ENCODE data around the gene CUL4B.
"Not testable (repeated sequence)": the region's sequence is repeated elsewhere in the genome, so short reads cannot be mapped to it uniquely, and the experiment has no call there.

The CUL4B gene

GRCh38 chrX:120534413-120535205, 26.2 kb downstream of the CUL4B start:
- no peak for TF ChIP-seq SPI1 (IDR thresholded peaks at IDR 0.05; ENCODE audit: low read depth, low read length)
- TF ChIP-seq POU2F2 (IDR thresholded peaks at IDR 0.05; ENCODE audit: low read depth, low read length) = no peak
- no peak for TF ChIP-seq PAX5 (IDR thresholded peaks at IDR 0.05; ENCODE audit: insufficient read depth, low read length, severe bottlenecking)
- no peak for TF ChIP-seq TAF1 (IDR thresholded peaks at IDR 0.05; ENCODE audit: low read depth, low read length)
- TF ChIP-seq POLR2AphosphoS5 (IDR thresholded peaks at IDR 0.05; ENCODE audit: low read depth, low read length) = no peak
- no peak for TF ChIP-seq POLR2A (IDR thresholded peaks at IDR 0.05; ENCODE audit: low read depth, low read length)
- DNase-seq (ENCODE audit: insufficient read length, low spot score) (no peak), FAIRE-seq (no peak)

- no peak for FAIRE-seq
- DNase-seq (ENCODE audit: insufficient read length, low spot score) = no peak
Measured at GRCh38 chrX:120522820-120523219, 37.9 kb downstream of the CUL4B start.

GRCh38 chrX:120517936-120518335, 42.8 kb downstream of the CUL4B start:
- DNase-seq (ENCODE audit: insufficient read length, low spot score) = no peak
- no peak for TF ChIP-seq SPI1 (IDR thresholded peaks at IDR 0.05; ENCODE audit: low read depth, low read length)
- no peak for TF ChIP-seq POLR2A (IDR thresholded peaks at IDR 0.05; ENCODE audit: low read depth, low read length)
- no peak for TF ChIP-seq POLR2AphosphoS5 (IDR thresholded peaks at IDR 0.05; ENCODE audit: low read depth, low read length)
- no peak for TF ChIP-seq POU2F2 (IDR thresholded peaks at IDR 0.05; ENCODE audit: low read depth, low read length)
- no peak for TF ChIP-seq TAF1 (IDR thresholded peaks at IDR 0.05; ENCODE audit: low read depth, low read length)
- TF ChIP-seq PAX5 (IDR thresholded peaks at IDR 0.05; ENCODE audit: insufficient read depth, low read length, severe bottlenecking) = no peak
- no peak for FAIRE-seq

More at GRCh38 chrX:120522820-120523219, 37.9 kb downstream of the CUL4B start:
- TF ChIP-seq TAF1 (IDR thresholded peaks at IDR 0.05; ENCODE audit: low read depth, low read length) (no peak), POLR2AphosphoS5 (IDR thresholded peaks at IDR 0.05; ENCODE audit: low read depth, low read length) (no peak), POLR2A (IDR thresholded peaks at IDR 0.05; ENCODE audit: low read depth, low read length) (no peak), POU2F2 (IDR thresholded peaks at IDR 0.05; ENCODE audit: low read depth, low read length) (no peak), PAX5 (IDR thresholded peaks at IDR 0.05; ENCODE audit: insufficient read depth, low read length, severe bottlenecking) (no peak), SPI1 (IDR thresholded peaks at IDR 0.05; ENCODE audit: low read depth, low read length) (no peak)

- DNase-seq (ENCODE audit: insufficient read length, low spot score) (no peak), FAIRE-seq (no peak)
- TF ChIP-seq TAF1 (IDR thresholded peaks at IDR 0.05; ENCODE audit: low read depth, low read length) (no peak), PAX5 (IDR thresholded peaks at IDR 0.05; ENCODE audit: insufficient read depth, low read length, severe bottlenecking) (no peak), SPI1 (IDR thresholded peaks at IDR 0.05; ENCODE audit: low read depth, low read length) (no peak), POLR2A (IDR thresholded peaks at IDR 0.05; ENCODE audit: low read depth, low read length) (no peak)
Measured at GRCh38 chrX:120514236-120514635, 46.5 kb downstream of the CUL4B start.

- DNase-seq (ENCODE audit: insufficient read length, low spot score) = no peak
- FAIRE-seq = no peak
- TF ChIP-seq POLR2A (IDR thresholded peaks at IDR 0.05; ENCODE audit: low read depth, low read length) (no peak), TAF1 (IDR thresholded peaks at IDR 0.05; ENCODE audit: low read depth, low read length) (no peak), PAX5 (IDR thresholded peaks at IDR 0.05; ENCODE audit: insufficient read depth, low read length, severe bottlenecking) (no peak), SPI1 (IDR thresholded peaks at IDR 0.05; ENCODE audit: low read depth, low read length) (no peak), POLR2AphosphoS5 (IDR thresholded peaks at IDR 0.05; ENCODE audit: low read depth, low read length) (no peak), POU2F2 (IDR thresholded peaks at IDR 0.05; ENCODE audit: low read depth, low read length) (no peak)
Measured at GRCh38 chrX:120512627-120513026, 48.1 kb downstream of the CUL4B start.

- TF ChIP-seq TAF1 (IDR thresholded peaks at IDR 0.05; ENCODE audit: low read depth, low read length) (no peak), POLR2AphosphoS5 (IDR thresholded peaks at IDR 0.05; ENCODE audit: low read depth, low read length) (no peak), POU2F2 (IDR thresholded peaks at IDR 0.05; ENCODE audit: low read depth, low read length) (no peak), SPI1 (IDR thresholded peaks at IDR 0.05; ENCODE audit: low read depth, low read length) (no peak), PAX5 (IDR thresholded peaks at IDR 0.05; ENCODE audit: insufficient read depth, low read length, severe bottlenecking) (no peak), POLR2A (IDR thresholded peaks at IDR 0.05; ENCODE audit: low read depth, low read length) (no peak)
- FAIRE-seq = no peak
- DNase-seq (ENCODE audit: insufficient read length, low spot score) = no peak
Measured at GRCh38 chrX:120512222-120512621, 48.5 kb downstream of the CUL4B start.

GRCh38 chrX:120504569-120504968, 56.2 kb downstream of the CUL4B start:
- no peak for DNase-seq (ENCODE audit: insufficient read length, low spot score)
- no peak for FAIRE-seq
- TF ChIP-seq POU2F2 (IDR thresholded peaks at IDR 0.05; ENCODE audit: low read depth, low read length) = no peak
- no peak for TF ChIP-seq POLR2AphosphoS5 (IDR thresholded peaks at IDR 0.05; ENCODE audit: low read depth, low read length)
- no peak for TF ChIP-seq TAF1 (IDR thresholded peaks at IDR 0.05; ENCODE audit: low read depth, low read length)

GRCh38 chrX:120499301-120500072, 61.3 kb downstream of the CUL4B start:
- TF ChIP-seq SPI1 (IDR thresholded peaks at IDR 0.05; ENCODE audit: low read depth, low read length) = no peak
- TF ChIP-seq PAX5 (IDR thresholded peaks at IDR 0.05; ENCODE audit: insufficient read depth, low read length, severe bottlenecking) = no peak
- TF ChIP-seq TAF1 (IDR thresholded peaks at IDR 0.05; ENCODE audit: low read depth, low read length) = no peak
- TF ChIP-seq POU2F2 (IDR thresholded peaks at IDR 0.05; ENCODE audit: low read depth, low read length) = no peak
- TF ChIP-seq POLR2A (IDR thresholded peaks at IDR 0.05; ENCODE audit: low read depth, low read length) = no peak
- DNase-seq (ENCODE audit: insufficient read length, low spot score) (no peak), FAIRE-seq (peak; percentile 5)

- DNase-seq (ENCODE audit: insufficient read length, low spot score); FAIRE-seq: not testable (repeated sequence)
Measured at GRCh38 chrX:120490119-120490518, 70.6 kb downstream of the CUL4B start.

- TF ChIP-seq POLR2A (IDR thresholded peaks at IDR 0.05; ENCODE audit: low read depth, low read length) (no peak), POU2F2 (IDR thresholded peaks at IDR 0.05; ENCODE audit: low read depth, low read length) (no peak), TAF1 (IDR thresholded peaks at IDR 0.05; ENCODE audit: low read depth, low read length) (no peak), POLR2AphosphoS5 (IDR thresholded peaks at IDR 0.05; ENCODE audit: low read depth, low read length) (no peak)
- no peak for FAIRE-seq
Measured at GRCh38 chrX:120486786-120487185, 74.0 kb downstream of the CUL4B start.

More at GRCh38 chrX:120486786-120487185, 74.0 kb downstream of the CUL4B start:
- DNase-seq (ENCODE audit: insufficient read length, low spot score) = no peak
